ENCODE data around the gene UIMC1.

The UIMC1 gene

GRCh38 chr5:176869501-176870109 is 137.0 kb downstream of the UIMC1 start:
- no peak for DNase-seq (ENCODE audit: low read depth)

DNA sequence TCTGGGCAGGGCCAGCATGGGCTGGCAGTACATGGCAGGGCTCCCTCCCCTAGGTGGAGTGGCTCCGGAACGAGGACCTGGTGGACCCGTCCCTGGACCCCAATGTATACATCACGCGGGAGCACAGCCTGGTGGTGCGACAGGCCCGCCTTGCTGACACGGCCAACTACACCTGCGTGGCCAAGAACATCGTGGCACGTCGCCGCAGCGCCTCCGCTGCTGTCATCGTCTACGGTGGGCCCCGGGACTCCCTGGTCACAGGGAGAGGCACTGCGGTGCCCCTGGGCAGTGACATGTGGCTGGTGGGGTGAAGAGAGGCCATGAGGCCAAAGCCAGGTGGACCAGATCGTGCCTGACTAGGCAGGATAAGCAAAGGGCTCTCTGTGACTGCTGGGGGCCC is 137.8 kb downstream of the UIMC1 start:
- DNase-seq (ENCODE audit: low read depth), result no peak

GRCh38 chr5:176868126-176868525 is 138.5 kb downstream of the UIMC1 start:
- no peak for DNase-seq (ENCODE audit: low read depth)

- no peak for DNase-seq (ENCODE audit: low read depth)
These were observed 139.8 kb downstream of the UIMC1 start for GRCh38 chr5:176866707-176867310.

- no peak for DNase-seq (ENCODE audit: low read depth)
These were observed 140.6 kb downstream of the UIMC1 start for GRCh38 chr5:176865964-176866363.

DNA sequence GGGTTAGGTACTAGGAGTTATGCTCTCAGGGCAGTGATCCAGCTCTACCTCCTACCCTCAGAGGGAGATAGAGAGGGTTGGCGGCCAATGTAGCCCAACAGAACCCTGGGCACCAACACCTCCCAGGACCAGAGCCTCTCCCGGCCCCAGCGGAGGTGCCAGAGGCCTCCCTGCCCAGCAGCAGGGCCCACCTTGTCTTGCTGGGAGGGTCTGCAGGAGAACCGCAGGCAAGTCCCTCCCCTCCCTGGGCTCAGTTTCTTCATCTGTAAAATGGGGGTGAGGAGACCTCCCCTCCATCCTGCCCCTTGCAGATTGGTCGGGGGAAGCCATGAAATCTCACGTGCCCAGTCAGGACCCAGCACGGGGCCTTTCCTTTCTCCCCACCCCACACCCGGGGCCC is 141.8 kb downstream of the UIMC1 start:
- no peak for DNase-seq (ENCODE audit: low read depth)

GRCh38 chr5:176863765-176864098 is 142.8 kb downstream of the UIMC1 start:
- DNase-seq (ENCODE audit: low read depth), result no peak

DNA sequence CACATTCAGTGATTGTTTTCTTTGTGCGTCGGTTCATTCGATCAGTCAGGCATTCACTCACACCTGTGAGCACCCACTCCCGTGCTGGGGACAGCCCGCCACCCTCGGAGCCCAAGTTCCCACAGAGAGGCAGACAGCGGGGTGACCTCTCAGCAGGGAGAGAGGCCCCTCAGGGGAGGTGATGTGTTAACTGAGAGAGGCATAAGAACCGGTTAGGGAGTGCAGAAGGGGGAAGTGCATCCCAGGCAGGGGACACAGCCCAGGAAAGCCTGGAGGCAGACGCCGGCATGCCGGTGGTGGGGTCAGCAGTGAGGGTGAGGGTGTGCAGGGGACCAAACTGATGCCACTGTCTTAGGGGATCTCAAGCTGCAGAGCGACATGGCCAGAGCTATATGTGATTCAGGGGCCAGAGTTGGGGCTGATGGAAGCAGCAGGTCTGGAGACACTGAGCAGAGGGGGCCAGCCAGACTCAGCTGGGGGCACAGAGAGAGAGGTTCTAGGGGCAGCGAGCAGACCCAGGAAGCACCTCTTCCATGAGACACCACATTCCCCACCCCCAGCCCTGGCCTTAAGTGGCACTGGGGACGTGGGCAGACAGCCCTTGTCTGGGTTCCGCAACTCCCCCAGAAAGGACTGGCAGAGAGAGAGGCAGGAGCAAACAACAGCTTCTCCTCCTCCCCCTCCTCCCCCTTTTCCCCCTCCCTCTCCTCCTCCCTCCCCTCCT is 143.4 kb downstream of the UIMC1 start:
- no peak for DNase-seq (ENCODE audit: low read depth)

- no peak for DNase-seq (ENCODE audit: low read depth)
These were observed 144.1 kb downstream of the UIMC1 start for GRCh38 chr5:176862330-176862995.

DNA sequence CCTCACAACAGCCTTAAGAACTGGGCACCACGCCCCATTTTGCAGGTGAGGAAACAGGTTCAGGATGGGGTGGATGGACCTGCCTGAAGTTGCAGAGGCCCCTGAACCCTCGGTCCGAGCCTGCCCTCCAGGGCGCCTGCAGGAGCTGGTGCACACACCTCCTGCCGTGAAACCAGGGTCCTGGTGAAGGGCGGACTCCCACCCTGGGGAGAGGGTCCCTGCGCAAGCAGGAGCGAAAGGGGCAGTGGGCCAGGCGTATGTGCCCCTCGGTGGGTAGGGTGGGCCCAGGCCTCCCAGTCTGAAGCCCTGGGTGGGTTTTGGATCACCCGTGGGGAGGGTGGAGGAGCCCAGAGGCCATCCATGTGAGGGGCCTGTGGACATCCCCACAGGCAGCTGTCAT is 145.3 kb downstream of the UIMC1 start:
- no peak for DNase-seq (ENCODE audit: low read depth)

DNA sequence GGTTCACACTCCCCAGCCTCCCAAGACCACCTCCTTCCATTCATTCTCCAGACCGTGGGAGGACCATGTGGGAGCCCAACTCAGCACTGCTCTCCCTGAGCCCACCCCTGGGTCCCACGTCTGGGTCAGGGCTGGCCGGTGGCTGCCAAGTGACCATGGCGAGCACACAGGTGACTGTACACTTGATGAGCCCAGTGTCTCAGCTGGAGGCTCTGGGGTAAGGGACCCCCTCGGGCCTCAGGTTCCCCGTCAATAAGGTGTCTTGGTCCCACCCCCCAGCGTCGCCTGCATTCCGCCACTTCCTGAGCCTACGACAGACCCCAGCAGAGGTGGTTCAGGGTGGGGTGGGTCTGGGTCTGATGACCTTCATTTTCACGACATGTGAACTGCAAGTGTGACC is 146.2 kb downstream of the UIMC1 start:
- no peak for DNase-seq (ENCODE audit: low read depth)

DNA sequence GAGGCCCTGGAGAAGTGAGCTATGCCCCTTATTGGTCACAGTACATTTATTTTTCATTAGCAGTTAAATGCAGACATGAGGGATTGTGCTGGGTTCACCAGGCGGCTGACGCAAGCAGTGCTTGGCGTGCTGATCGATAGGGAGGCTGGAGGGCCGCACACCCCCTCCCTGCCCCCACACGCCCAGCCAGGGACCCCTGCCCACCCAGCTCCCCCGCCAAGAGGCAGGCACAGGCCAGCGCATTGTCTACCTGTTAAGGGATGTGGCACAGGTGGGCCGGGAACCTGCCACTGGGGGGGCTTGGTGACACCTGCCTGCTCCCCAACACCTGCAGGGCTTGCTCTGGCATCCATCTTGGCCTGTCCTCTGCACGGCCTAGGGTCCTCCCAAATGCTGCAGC is 146.7 kb downstream of the UIMC1 start:
- DNase-seq (ENCODE audit: low read depth), result no peak

GRCh38 chr5:176857894-176858273 is 148.7 kb downstream of the UIMC1 start:
- DNase-seq (ENCODE audit: low read depth), result no peak

- no peak for DNase-seq (ENCODE audit: low read depth)
These were observed 149.2 kb downstream of the UIMC1 start for GRCh38 chr5:176857216-176857893.

DNA sequence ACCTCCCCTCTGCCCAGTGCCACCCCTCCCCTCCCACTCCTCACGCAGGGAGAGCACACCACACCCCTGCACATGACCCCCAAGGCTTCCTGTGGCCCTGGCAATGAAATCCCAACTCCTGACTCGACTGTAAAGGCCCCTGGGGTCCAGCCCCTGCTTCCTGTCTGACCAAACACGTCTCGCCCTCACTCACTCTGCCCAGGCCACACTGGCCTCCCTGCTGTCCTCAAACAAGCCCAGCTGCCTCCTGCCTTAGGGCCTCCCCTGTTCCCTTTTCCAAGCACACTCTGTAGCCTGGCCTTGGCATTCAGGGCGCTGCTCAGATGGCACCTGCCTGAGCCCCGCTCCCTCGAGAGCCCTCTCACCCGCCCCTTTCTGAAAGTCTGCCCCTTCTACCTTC is 149.8 kb downstream of the UIMC1 start:
- no peak for DNase-seq (ENCODE audit: low read depth)

- no peak for DNase-seq (ENCODE audit: low read depth)
These were observed 151.0 kb downstream of the UIMC1 start for GRCh38 chr5:176855598-176855997.

Data from stimulated activated CD8-positive, alpha-beta memory T cell treated with anti-CD3 and anti-CD28 coated beads, Interleukin-4, amount 100 ng/mL, for 24 hours (primary cell).